Measurements from ENCODE around the gene PRDM5. TPM values are rescaled to one million over a fixed set of nuclear protein-coding genes. Genes with fewer than 3 reads are reported as not detected.

Gene PRDM5
- total and polyA plus RNA-seq, 5 donors from 2014 or later: 0.07 to 0.67 (median 0.11) TPM; not detected in 2

DNA sequence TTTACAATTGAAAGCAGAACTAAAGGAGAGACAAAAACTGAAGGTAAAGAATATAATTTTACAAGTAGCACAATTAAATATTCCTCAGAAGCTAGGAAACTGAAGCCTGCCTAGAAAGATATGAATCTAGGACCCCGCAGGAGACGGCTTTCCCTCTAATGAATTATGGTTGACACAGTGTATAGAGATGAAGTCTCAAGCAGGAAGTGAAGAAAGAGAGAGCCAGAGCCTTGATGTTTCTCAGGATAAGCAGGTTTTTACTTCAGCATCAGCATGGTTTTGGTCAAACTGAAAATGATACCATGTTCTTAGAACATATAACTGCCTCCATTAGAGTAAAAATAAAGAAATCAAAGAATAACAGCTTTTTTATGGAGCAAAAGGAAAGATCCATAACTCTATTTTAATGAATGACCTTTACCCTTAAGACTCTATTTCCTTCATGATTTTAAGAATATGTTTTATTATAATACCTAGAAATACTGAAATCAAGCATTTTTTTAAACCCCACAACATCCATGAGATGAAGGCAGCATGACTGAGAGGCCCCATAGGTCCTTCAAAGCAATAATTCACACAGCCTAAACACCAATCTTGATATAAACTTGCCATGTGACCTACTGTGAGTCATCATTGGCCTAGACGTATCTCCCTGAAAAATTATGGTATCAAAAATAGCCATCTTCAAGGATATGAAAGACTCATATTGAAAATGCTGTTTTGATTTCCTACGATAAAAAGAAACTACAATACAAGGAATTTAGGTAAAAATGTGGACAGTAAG, 193.4 kb downstream of the PRDM5 start:
- no peak overlapping the region for H3K27ac Mint-ChIP-seq

DNA sequence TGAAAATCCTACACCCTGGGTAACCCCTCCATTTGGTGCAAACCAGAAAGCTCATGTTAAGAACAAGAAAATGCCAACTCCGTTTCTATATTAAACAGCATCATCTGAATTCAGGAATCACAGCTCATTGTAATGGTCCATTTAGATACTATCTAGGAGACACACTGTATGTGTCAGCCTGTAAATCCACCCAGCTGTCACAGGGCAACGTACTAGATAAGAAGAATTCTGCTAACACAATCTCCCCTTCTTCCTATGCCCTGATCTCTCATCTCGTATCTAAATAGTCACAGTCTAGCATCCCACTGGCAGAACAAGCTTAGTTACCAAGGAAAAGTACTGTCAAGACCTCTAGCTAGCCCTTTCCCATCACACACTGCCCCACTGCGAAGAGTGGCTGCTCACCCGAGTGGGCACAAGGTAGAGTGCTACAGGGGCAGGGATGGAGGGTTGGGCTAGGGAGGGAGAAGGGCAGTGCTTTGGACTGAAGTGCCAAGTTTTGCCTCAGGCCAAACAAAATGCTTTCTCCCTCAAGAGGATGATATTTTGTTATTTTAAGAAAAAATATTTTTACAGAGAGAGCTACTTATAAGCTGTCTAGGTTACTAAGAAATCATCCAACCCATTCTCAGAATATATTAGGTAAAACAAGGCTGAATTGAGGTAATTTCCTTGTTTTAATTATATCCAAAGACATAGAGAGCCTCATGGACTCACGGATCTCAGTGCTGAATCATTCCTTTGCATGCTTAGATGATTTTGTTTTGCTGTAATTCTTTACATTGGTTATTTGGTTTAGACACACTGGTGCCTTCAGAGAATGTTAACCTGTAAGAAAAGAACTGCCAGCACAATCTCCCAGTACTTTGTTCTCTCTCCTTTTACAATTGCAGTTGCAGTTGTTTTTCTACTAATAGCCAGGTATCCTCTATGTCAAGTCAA, 196.6 kb downstream of the PRDM5 start:
- no peak overlapping the region for H3K27ac Mint-ChIP-seq
- Histone ChIP-seq H3K36me3 (ENCODE audit: control insufficient read depth, insufficient read depth, low read length) (no peaks in the 10 kb centered on the region), H3K4me1 (ENCODE audit: control insufficient read depth, insufficient read depth, low read length, poor library complexity, severe bottlenecking) (no peaks in the 10 kb centered on the region), H3K9me3 (ENCODE audit: control insufficient read depth in 2 of 2, low read length in 2 of 2) (no peaks in the 10 kb centered on the region), H3K27ac (ENCODE audit: insufficient read depth, low read length, poor library complexity, severe bottlenecking) (no peak overlapping the region), H3K27me3 (ENCODE audit: control insufficient read depth, insufficient read depth, low read length) (no peaks in the 10 kb centered on the region), H3K4me3 (ENCODE audit: low read depth, low read length) (no peak overlapping the region)
- H3K4me1 Mint-ChIP-seq: no peaks in the 10 kb centered on the region
- ATAC-seq (ENCODE audit: low read depth in 2 of 2) (no peak), DNase-seq (no peak)
- peaks cover 11% of the 10 kb centered on the region for H3K27me3 Mint-ChIP-seq
- no peak overlapping the region for H3K4me3 Mint-ChIP-seq
- H3K36me3 Mint-ChIP-seq: no peaks in the 10 kb centered on the region
- H3K9me3 Mint-ChIP-seq: peaks cover 0 to 2% (median 0%) of the 10 kb centered on the region in 7 donors

More for the DNA sequence above, 193.4 kb downstream of the PRDM5 start:
- Mint-ChIP-seq H3K4me1 (no peaks in the 10 kb centered on the region), H3K36me3 (no peaks in the 10 kb centered on the region), H3K4me3 (no peak overlapping the region), H3K9me3 (peaks cover 0 to 2% (median 0%) of the 10 kb centered on the region in 7 donors), H3K27me3 (peaks cover 13% of the 10 kb centered on the region)
- H3K27me3 ChIP-seq (ENCODE audit: control insufficient read depth, insufficient read depth, low read length): no peaks in the 10 kb centered on the region
- ATAC-seq (ENCODE audit: low read depth in 2 of 2) (no peak), DNase-seq (no peak)
- no peak overlapping the region for H3K27ac ChIP-seq (ENCODE audit: insufficient read depth, low read length, poor library complexity, severe bottlenecking)
- no peak overlapping the region for H3K4me3 ChIP-seq (ENCODE audit: low read depth, low read length)
- no peaks in the 10 kb centered on the region for H3K36me3 ChIP-seq (ENCODE audit: control insufficient read depth, insufficient read depth, low read length)
- no peaks in the 10 kb centered on the region for H3K4me1 ChIP-seq (ENCODE audit: control insufficient read depth, insufficient read depth, low read length, poor library complexity, severe bottlenecking)
- H3K9me3 ChIP-seq (ENCODE audit: control insufficient read depth in 2 of 2, low read length in 2 of 2): no peaks in the 10 kb centered on the region

DNA sequence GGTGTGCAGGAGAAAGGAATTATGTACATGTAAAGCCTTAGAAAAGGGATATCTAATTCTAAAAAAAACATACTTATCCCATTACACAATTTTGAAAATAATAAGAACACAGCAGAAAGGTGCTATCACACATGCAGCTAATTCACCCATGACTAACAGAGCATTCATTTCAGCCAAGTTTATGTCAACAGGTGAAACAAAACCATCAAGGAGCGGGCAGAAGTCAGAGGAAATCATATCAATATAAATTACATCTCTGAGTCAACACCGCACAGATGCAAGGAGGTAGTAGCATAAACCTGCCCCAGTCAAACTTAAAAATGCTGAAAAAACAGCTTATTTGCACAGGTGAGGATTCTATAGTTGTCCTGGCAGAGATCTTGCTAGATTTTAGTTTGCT, 197.9 kb downstream of the PRDM5 start:
- no peak overlapping the region for H3K27ac Mint-ChIP-seq
- Histone ChIP-seq H3K4me3 (ENCODE audit: low read depth, low read length) (no peak overlapping the region), H3K27ac (ENCODE audit: insufficient read depth, low read length, poor library complexity, severe bottlenecking) (no peak overlapping the region), H3K4me1 (ENCODE audit: control insufficient read depth, insufficient read depth, low read length, poor library complexity, severe bottlenecking) (no peaks in the 10 kb centered on the region), H3K9me3 (ENCODE audit: control insufficient read depth in 2 of 2, low read length in 2 of 2) (no peaks in the 10 kb centered on the region), H3K36me3 (ENCODE audit: control insufficient read depth, insufficient read depth, low read length) (no peaks in the 10 kb centered on the region), H3K27me3 (ENCODE audit: control insufficient read depth, insufficient read depth, low read length) (no peaks in the 10 kb centered on the region)
- H3K27me3 Mint-ChIP-seq: peaks cover 10% of the 10 kb centered on the region
- DNase-seq (no peak), ATAC-seq (ENCODE audit: low read depth in 2 of 2) (no peak)
- peaks cover 0 to 2% (median 0%) of the 10 kb centered on the region in 7 donors for H3K9me3 Mint-ChIP-seq
- no peaks in the 10 kb centered on the region for H3K36me3 Mint-ChIP-seq
- H3K4me1 Mint-ChIP-seq: no peaks in the 10 kb centered on the region
- no peak overlapping the region for H3K4me3 Mint-ChIP-seq

DNA sequence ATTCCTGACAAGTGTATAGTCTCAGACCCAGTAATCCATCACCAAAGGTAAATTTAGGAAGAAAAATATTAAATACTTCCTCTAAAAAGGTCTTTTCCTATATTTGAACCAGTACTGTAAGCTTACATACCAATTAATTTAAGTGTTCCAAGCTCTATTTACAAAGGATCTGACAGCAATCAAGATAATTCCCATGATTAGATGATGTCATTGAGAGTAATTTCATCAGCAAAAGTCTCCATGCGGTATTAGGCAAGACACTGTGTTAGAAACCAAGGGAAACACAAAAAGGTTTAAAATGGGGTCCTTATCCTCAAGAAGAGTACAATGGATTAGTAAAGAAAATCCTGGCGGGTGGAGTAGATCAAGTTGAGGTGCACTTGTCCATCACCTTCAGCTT, 198.5 kb downstream of the PRDM5 start:
- H3K27ac Mint-ChIP-seq: no peak overlapping the region
- DNase-seq (no peak), ATAC-seq (ENCODE audit: low read depth in 2 of 2) (no peak)
- Histone ChIP-seq H3K27ac (ENCODE audit: insufficient read depth, low read length, poor library complexity, severe bottlenecking) (no peak overlapping the region), H3K4me1 (ENCODE audit: control insufficient read depth, insufficient read depth, low read length, poor library complexity, severe bottlenecking) (no peaks in the 10 kb centered on the region), H3K27me3 (ENCODE audit: control insufficient read depth, insufficient read depth, low read length) (no peaks in the 10 kb centered on the region), H3K9me3 (ENCODE audit: control insufficient read depth in 2 of 2, low read length in 2 of 2) (no peaks in the 10 kb centered on the region), H3K4me3 (ENCODE audit: low read depth, low read length) (no peak overlapping the region), H3K36me3 (ENCODE audit: control insufficient read depth, insufficient read depth, low read length) (no peaks in the 10 kb centered on the region)
- H3K4me1 Mint-ChIP-seq: no peaks in the 10 kb centered on the region
- peaks cover 10% of the 10 kb centered on the region for H3K27me3 Mint-ChIP-seq
- peaks cover 0 to 2% (median 0%) of the 10 kb centered on the region in 7 donors for H3K9me3 Mint-ChIP-seq
- H3K4me3 Mint-ChIP-seq: no peak overlapping the region
- H3K36me3 Mint-ChIP-seq: no peaks in the 10 kb centered on the region

DNA sequence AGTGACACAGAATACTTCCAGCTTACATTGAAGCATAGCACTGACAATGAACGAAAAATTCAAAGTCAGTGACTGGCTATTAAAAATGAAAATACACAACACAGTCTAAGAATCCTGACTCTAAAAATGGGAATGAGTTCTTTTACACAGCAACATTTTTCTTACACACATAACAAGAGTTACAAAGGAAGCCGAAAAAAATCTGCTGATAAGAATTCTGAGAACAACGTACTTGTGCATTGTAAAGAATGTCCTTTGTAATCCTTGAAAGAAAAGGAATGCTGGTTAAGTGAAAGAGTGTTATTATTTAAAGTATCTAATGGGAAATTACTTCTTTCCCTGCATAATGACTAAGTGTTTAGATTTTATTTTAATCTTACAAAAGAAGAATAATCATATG, 199.4 kb downstream of the PRDM5 start:
- Histone ChIP-seq H3K27ac (ENCODE audit: insufficient read depth, low read length, poor library complexity, severe bottlenecking) (no peak overlapping the region), H3K4me1 (ENCODE audit: control insufficient read depth, insufficient read depth, low read length, poor library complexity, severe bottlenecking) (no peaks in the 10 kb centered on the region), H3K27me3 (ENCODE audit: control insufficient read depth, insufficient read depth, low read length) (no peaks in the 10 kb centered on the region), H3K4me3 (ENCODE audit: low read depth, low read length) (no peak overlapping the region), H3K9me3 (ENCODE audit: control insufficient read depth in 2 of 2, low read length in 2 of 2) (no peaks in the 10 kb centered on the region), H3K36me3 (ENCODE audit: control insufficient read depth, insufficient read depth, low read length) (no peaks in the 10 kb centered on the region)
- H3K9me3 Mint-ChIP-seq: peaks cover 0 to 2% (median 0%) of the 10 kb centered on the region in 7 donors
- H3K36me3 Mint-ChIP-seq: no peaks in the 10 kb centered on the region
- H3K27me3 Mint-ChIP-seq: peaks cover 10% of the 10 kb centered on the region
- no peaks in the 10 kb centered on the region for H3K4me1 Mint-ChIP-seq
- H3K4me3 Mint-ChIP-seq: no peak overlapping the region
- no peak for DNase-seq
- no peak for ATAC-seq (ENCODE audit: low read depth in 2 of 2)
- H3K27ac Mint-ChIP-seq: no peak overlapping the region

DNA sequence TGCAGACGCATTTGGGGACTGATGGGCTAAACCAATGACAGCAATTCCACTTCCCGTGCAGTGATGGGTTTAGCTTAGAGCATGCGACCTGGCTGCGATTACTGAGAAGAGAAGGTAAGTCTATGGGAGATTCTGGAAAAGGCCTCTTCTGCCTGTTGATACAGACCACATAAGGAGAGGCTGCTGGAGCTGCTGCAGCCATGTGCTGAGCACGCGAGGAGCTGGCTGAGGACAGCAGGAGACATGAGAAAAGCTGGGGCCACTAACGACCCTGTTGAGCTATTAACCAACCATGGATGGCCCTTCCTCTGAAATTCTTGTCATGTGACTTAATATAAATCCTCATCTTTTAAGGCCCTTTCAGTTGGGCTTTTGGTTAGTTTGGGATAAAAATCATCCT, 199.9 kb downstream of the PRDM5 start:
- DNase-seq: no peak
- Histone ChIP-seq H3K27me3 (ENCODE audit: control insufficient read depth, insufficient read depth, low read length) (no peaks in the 10 kb centered on the region), H3K27ac (ENCODE audit: insufficient read depth, low read length, poor library complexity, severe bottlenecking) (no peak overlapping the region), H3K4me3 (ENCODE audit: low read depth, low read length) (no peak overlapping the region), H3K9me3 (ENCODE audit: control insufficient read depth in 2 of 2, low read length in 2 of 2) (no peaks in the 10 kb centered on the region), H3K4me1 (ENCODE audit: control insufficient read depth, insufficient read depth, low read length, poor library complexity, severe bottlenecking) (no peaks in the 10 kb centered on the region), H3K36me3 (ENCODE audit: control insufficient read depth, insufficient read depth, low read length) (no peaks in the 10 kb centered on the region)
- peaks cover 14% of the 10 kb centered on the region for H3K27me3 Mint-ChIP-seq
- no peaks in the 10 kb centered on the region for H3K4me1 Mint-ChIP-seq
- no peaks in the 10 kb centered on the region for H3K9me3 Mint-ChIP-seq
- no peaks in the 10 kb centered on the region for H3K36me3 Mint-ChIP-seq
- H3K4me3 Mint-ChIP-seq: no peak overlapping the region
- no peak overlapping the region for H3K27ac Mint-ChIP-seq
- no peak for ATAC-seq (ENCODE audit: low read depth in 2 of 2)

DNA sequence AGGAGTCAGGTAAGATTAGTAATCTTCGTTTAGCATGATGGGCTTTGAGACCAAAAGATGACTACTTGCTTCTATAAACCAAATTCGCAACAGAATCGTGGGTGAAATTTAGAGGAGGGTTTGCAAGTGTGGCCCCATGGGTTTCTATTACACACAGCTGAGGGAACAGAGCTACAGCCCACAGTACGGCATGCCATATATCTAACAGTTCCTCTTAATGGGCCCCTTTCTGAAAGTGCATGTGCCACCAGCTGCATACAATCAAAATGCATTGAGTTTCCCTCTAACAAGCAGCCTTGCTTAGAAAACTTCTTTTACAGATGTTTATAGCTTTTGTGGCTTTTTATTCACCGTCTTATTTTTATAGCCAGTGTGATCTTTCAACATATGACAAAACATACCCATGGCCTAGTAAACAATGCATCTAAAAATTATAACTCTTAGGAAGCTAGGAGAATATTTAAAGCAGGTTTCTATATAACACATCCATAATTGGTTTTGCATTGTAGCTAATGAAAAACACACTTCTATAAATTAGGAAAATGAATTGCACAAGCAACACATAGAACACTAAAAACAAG, 202.1 kb downstream of the PRDM5 start:
- H3K36me3 Mint-ChIP-seq: no peaks in the 10 kb centered on the region

More for the DNA sequence above, 202.1 kb downstream of the PRDM5 start:
- Histone ChIP-seq H3K9me3 (ENCODE audit: control insufficient read depth in 2 of 2, low read length in 2 of 2) (no peaks in the 10 kb centered on the region), H3K27me3 (ENCODE audit: control insufficient read depth, insufficient read depth, low read length) (peaks cover 1% of the 10 kb centered on the region), H3K4me1 (ENCODE audit: control insufficient read depth, insufficient read depth, low read length, poor library complexity, severe bottlenecking) (no peaks in the 10 kb centered on the region), H3K36me3 (ENCODE audit: control insufficient read depth, insufficient read depth, low read length) (no peaks in the 10 kb centered on the region), H3K27ac (ENCODE audit: insufficient read depth, low read length, poor library complexity, severe bottlenecking) (no peak overlapping the region), H3K4me3 (ENCODE audit: low read depth, low read length) (no peak overlapping the region)
- H3K4me3 Mint-ChIP-seq: no peak overlapping the region
- no peak overlapping the region for H3K27ac Mint-ChIP-seq
- ATAC-seq (ENCODE audit: low read depth in 2 of 2) (no peak), DNase-seq (no peak)
- H3K9me3 Mint-ChIP-seq: peaks cover 0 to 1% (median 0%) of the 10 kb centered on the region in 7 donors
- H3K27me3 Mint-ChIP-seq: peaks cover 23% of the 10 kb centered on the region
- H3K4me1 Mint-ChIP-seq: no peaks in the 10 kb centered on the region

All from CD4-positive, CD25-positive, alpha-beta regulatory T cell (primary cell).